Thyroid gland (tissue), 4 donors: ENCODE data around the gene MRFAP1L1. TPM values are rescaled to one million over a fixed set of nuclear protein-coding genes. Genes with fewer than 3 reads are reported as not detected.
"Not testable (repeated sequence)": the region's sequence is repeated elsewhere in the genome, so short reads cannot be mapped to it uniquely, and the experiment has no call there.

Experiments
- DNase-seq, 2 donors: peaks; one replicate each; pipeline ENCODE4 v3.0.0-alpha.2; 2019
- H3K27ac ChIP-seq, 3 donors: fragments of 200-600 bp; sonication (generic); 1 replicate in 2 of 3; 2 replicates in 1 of 3; pipeline ENCODE4 v1.5.1; 2016 to 2019; ENCODE audit warnings: mild to moderate bottlenecking in 1 of 3, moderate library complexity in 1 of 3
- H3K27me3 ChIP-seq: fragments of 200-600 bp; sonication (generic); one replicate; pipeline ENCODE4 v1.5.1; 2019
- H3K36me3 ChIP-seq, 2 donors: fragments of 200-600 bp; sonication (generic); one replicate each; pipeline ENCODE4 v1.5.1; 2016 to 2019
- H3K4me1 ChIP-seq, 2 donors: fragments of 200-600 bp; sonication (generic); one replicate each; pipeline ENCODE4 v1.5.1; 2017 to 2019
- H3K4me3 ChIP-seq, 3 donors: fragments of 200-600 bp; sonication (generic); replicated peaks in 1 of 3; 1 replicate in 2 of 3; 2 replicates in 1 of 3; pipeline ENCODE4 v1.5.1; 2016; ENCODE audit warnings: mild to moderate bottlenecking in 1 of 3
- H3K9me3 ChIP-seq: fragments of 200-600 bp; sonication (generic); one replicate; pipeline ENCODE4 v1.5.1; 2017
- CTCF ChIP-seq, 6 experiments: fragments of 200-600 bp in 3 of 6; fragments of 450-650 bp in 3 of 6; sonication (generic) in 3 of 6; IDR thresholded peaks; one replicate each; pipeline ENCODE4 v1.5.1; 2016 to 2019; ENCODE audit warnings: antibody characterized with exemption in 6 of 6, mild to moderate bottlenecking in 2 of 6, inconsistent platforms in 1 of 6, moderate library complexity in 1 of 6
- POLR2A ChIP-seq, 2 donors: fragments of 450-650 bp; IDR thresholded peaks; one replicate each; pipeline ENCODE4 v1.6.1; 2017; ENCODE audit warnings: antibody characterized with exemption in 2 of 2, mild to moderate bottlenecking in 2 of 2, moderate library complexity in 1 of 2
- WGBS, 2 donors: methylation state at CpG; one replicate each; pipeline ENCODE4 v1.1.5; 2017; 5-methylcytosine and 5-hydroxymethylcytosine counted together
- intact Hi-C: fragments of 100-400 bp; cut with DNase I; formaldehyde crosslinking; loops from one replicate; pipeline ENCODE4 v1.15.1; 2023
- total RNA-seq, 4 donors: library from RNA; depleted of rRNA; stranded (reverse); fragments of >200 nt; gene quantifications; one replicate each; pipeline ENCODE4 v1.2.3, GENCODE V29; 2016

The MRFAP1L1 gene
- total RNA-seq, result 10 to 100 TPM; 70.5 to 93.9 (median 76.2) TPM

GRCh38 chr4:6709230-6710114 is at the start of gene MRFAP1L1:
Gene MRFAP1L1, minus strand, starts transcription at chr4:6709865. Its CDS starts 236 bp downstream, at chr4:6709629.
- 0 to 1% methylated on average over 72 of the region's 72 CpGs for WGBS, 2 donors
- H3K4me1 ChIP-seq, result peaks cover 31 to 33% of the 10 kb centered on the region in 2 donors
- intact Hi-C loops, result loop anchor here (5.0 to 10.0 kb wide), 3 partner anchors 37 to 275 kb away; partner anchors contain the start of gene MRFAP1

GRCh38 chr4:6758728-6759127 is 49.1 kb upstream of the MRFAP1L1 start:
- no peak for DNase-seq
- no peaks in the 10 kb centered on the region for H3K36me3 ChIP-seq
- whole genome bisulfite sequencing, 2 donors, result 53 to 62% methylated on average over 4 of the region's 4 CpGs
- H3K9me3 ChIP-seq, result no peaks in the 10 kb centered on the region
- H3K27me3 ChIP-seq, result no peaks in the 10 kb centered on the region
- intact Hi-C loops, result no loop called here
- no peak overlapping the region for H3K4me3 ChIP-seq
- TF ChIP-seq CTCF (IDR thresholded peaks at IDR 0.05), result no peak
- no peak for TF ChIP-seq POLR2A (IDR thresholded peaks at IDR 0.05)
- no peak overlapping the region for H3K27ac ChIP-seq
- H3K4me1 ChIP-seq, result peaks cover 0 to 10% of the 10 kb centered on the region in 2 donors

More at GRCh38 chr4:6709230-6710114, at the start of gene MRFAP1L1:
- Histone ChIP-seq H3K36me3 (no peaks in the 10 kb centered on the region), H3K9me3 (no peaks in the 10 kb centered on the region), H3K4me3 (peak within 1 kb of the TSS; percentile 65 to 87 (median 86)), H3K27ac (peak within 1 kb of the TSS; percentile 70 to 79 (median 76)), H3K27me3 (no peaks in the 10 kb centered on the region)
- TF ChIP-seq POLR2A (IDR thresholded peaks at IDR 0.05) (peak in 1 of 2 donors; percentile 67), CTCF (IDR thresholded peaks at IDR 0.05) (peak in 2 of 6 experiments; percentile 14 to 15)
- DNase-seq, result peak; percentile 98

GRCh38 chr4:6756345-6756744 is 46.7 kb upstream of the MRFAP1L1 start:
- H3K36me3 ChIP-seq, H3K4me3 ChIP-seq, H3K27ac ChIP-seq, DNase-seq, H3K27me3 ChIP-seq, intact Hi-C loops, H3K9me3 ChIP-seq: not testable (repeated sequence)
- 64 to 76% methylated on average over 2 to 4 of the region's 6 CpGs for WGBS, 2 donors
- peaks cover 0 to 10% of the 10 kb centered on the region in 2 donors for H3K4me1 ChIP-seq

GRCh38 chr4:6755088-6755753 is 45.6 kb upstream of the MRFAP1L1 start:
- no peak for TF ChIP-seq CTCF (IDR thresholded peaks at IDR 0.05)
- no peak for TF ChIP-seq POLR2A (IDR thresholded peaks at IDR 0.05)
- 82 to 87% methylated on average over 5 of the region's 5 CpGs for WGBS, 2 donors
- Histone ChIP-seq H3K27me3 (no peaks in the 10 kb centered on the region), H3K36me3 (no peaks in the 10 kb centered on the region), H3K4me1 (peaks cover 0 to 21% of the 10 kb centered on the region in 2 donors), H3K27ac (peak overlapping the region in 1 of 3 donors; percentile 10), H3K9me3 (no peaks in the 10 kb centered on the region), H3K4me3 (no peak overlapping the region)
- DNase-seq, result no peak
- intact Hi-C loops, result no loop called here

- intact Hi-C loops, result no loop called here
- DNase-seq, result no peak
- Histone ChIP-seq H3K4me3 (no peak overlapping the region), H3K27ac (no peak overlapping the region), H3K9me3 (no peaks in the 10 kb centered on the region), H3K4me1 (peaks cover 5 to 27% of the 10 kb centered on the region in 2 donors), H3K27me3 (no peaks in the 10 kb centered on the region), H3K36me3 (no peaks in the 10 kb centered on the region)
- TF ChIP-seq CTCF (IDR thresholded peaks at IDR 0.05) (no peak), POLR2A (IDR thresholded peaks at IDR 0.05) (no peak)
- WGBS, 2 donors, result 89 to 98% methylated on average over 3 of the region's 3 CpGs
These were observed 44.9 kb upstream of the MRFAP1L1 start for GRCh38 chr4:6754481-6755087.
